B cell (primary cell): ENCODE results near the gene PLVAP.

Experiments used
- EZH2 ChIP-seq: IDR thresholded peaks from 2 replicates; pipeline ENCODE4 v1.6.1; 2012; ENCODE audit warnings: borderline replicate concordance, low read depth, mild to moderate bottlenecking, moderate library complexity, low read length; ENCODE audit not compliant: insufficient read depth, poor library complexity, severe bottlenecking
- TF ChIP-seq, protein P1 (sequence below): fragments of 200-600 bp; IDR thresholded peaks from one replicate; pipeline ENCODE4 v1.8.0; 2022; ENCODE audit warnings: antibody characterized with exemption, mild to moderate bottlenecking

DNA sequence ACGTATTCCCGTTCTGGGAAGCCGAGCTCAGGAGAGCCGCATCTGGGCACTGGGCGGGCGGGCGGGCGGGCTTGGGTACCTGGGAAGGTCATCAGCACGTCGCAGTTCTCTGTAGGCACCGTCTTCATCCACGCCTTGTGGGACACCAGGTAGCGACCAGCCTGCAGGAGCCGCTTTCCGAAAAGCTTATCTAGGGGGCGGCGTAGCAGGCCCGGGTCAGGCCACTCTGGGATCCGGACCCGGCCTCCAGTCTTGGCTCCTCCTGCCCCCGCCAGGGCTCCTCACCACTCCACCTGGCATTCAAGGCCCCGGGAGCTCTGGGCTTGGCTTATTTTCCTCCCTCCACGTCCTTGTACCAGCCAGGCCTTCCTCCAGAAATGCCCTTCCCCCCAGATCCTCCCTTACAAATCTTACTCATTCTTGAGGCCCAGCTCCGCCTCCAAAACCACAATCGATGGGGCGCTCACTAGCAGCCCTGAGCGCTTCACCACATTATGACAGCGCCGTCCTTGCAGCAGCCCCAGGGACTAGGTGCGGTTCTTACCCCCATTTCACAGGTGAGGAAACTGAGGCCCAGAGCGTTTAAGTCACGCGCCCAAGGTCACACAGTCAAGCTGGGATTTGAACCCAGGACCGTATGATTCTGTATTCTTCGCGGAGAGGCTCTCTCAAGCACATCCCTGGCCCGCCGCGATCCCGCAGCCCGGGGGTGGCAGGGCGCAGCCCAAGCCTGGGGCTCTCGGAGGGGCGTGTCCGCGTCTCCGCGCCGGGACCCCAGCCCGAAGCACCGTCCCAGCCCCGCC is 43.3 kb downstream of the PLVAP start:
- TF ChIP-seq, protein P1, sequence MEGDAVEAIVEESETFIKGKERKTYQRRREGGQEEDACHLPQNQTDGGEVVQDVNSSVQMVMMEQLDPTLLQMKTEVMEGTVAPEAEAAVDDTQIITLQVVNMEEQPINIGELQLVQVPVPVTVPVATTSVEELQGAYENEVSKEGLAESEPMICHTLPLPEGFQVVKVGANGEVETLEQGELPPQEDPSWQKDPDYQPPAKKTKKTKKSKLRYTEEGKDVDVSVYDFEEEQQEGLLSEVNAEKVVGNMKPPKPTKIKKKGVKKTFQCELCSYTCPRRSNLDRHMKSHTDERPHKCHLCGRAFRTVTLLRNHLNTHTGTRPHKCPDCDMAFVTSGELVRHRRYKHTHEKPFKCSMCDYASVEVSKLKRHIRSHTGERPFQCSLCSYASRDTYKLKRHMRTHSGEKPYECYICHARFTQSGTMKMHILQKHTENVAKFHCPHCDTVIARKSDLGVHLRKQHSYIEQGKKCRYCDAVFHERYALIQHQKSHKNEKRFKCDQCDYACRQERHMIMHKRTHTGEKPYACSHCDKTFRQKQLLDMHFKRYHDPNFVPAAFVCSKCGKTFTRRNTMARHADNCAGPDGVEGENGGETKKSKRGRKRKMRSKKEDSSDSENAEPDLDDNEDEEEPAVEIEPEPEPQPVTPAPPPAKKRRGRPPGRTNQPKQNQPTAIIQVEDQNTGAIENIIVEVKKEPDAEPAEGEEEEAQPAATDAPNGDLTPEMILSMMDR = no peak
- TF ChIP-seq EZH2 = no peak
